Endodermal cell (in vitro differentiated cells): Measurements from ENCODE around the gene EML1. TPM values are rescaled to one million over a fixed set of nuclear protein-coding genes. Genes with fewer than 3 reads are reported as not detected.

Experiments
- DNase-seq: peaks from one replicate; pipeline ENCODE4 v3.0.0-alpha.2; 2017
- H3K27ac ChIP-seq: 2 replicates; pipeline ENCODE4 v1.5.1; 2013; ENCODE audit warnings: mild to moderate bottlenecking, low read depth, low read length, moderate library complexity
- H3K27me3 ChIP-seq: 2 replicates; pipeline ENCODE4 v1.6.1; 2013; ENCODE audit warnings: mild to moderate bottlenecking, low read length, moderate library complexity; ENCODE audit not compliant: insufficient read depth, control insufficient read depth, poor library complexity, severe bottlenecking
- H3K36me3 ChIP-seq: 2 replicates; pipeline ENCODE4 v1.7.0; 2013; ENCODE audit warnings: mild to moderate bottlenecking, low read length, moderate library complexity; ENCODE audit not compliant: control insufficient read depth, insufficient read depth
- H3K4me1 ChIP-seq: one replicate; pipeline ENCODE4 v1.7.0; 2013; ENCODE audit warnings: low read length; ENCODE audit not compliant: control insufficient read depth, insufficient read depth
- H3K4me3 ChIP-seq: 2 replicates; pipeline ENCODE4 v1.5.1; 2013; ENCODE audit warnings: mild to moderate bottlenecking, low read length, moderate library complexity
- H3K9ac ChIP-seq: 2 replicates; pipeline ENCODE4 v1.6.1; 2013; ENCODE audit warnings: mild to moderate bottlenecking, low read length, moderate library complexity; ENCODE audit not compliant: poor library complexity, severe bottlenecking; ENCODE audit errors: extremely low read depth
- H3K9me3 ChIP-seq: 2 replicates; pipeline ENCODE4 v1.6.1; 2013; ENCODE audit warnings: mild to moderate bottlenecking, low read length, moderate library complexity; ENCODE audit not compliant: control insufficient read depth
- H3K27ac Mint-ChIP-seq: 2 replicates; pipeline ENCODE4 v1.8.0; 2020; ENCODE audit warnings: mixed read lengths
- H3K27me3 Mint-ChIP-seq: 2 replicates; pipeline ENCODE4 v1.8.0; 2021; ENCODE audit warnings: mild to moderate bottlenecking, mixed read lengths; ENCODE audit not compliant: insufficient read depth
- H3K36me3 Mint-ChIP-seq: 2 replicates; pipeline ENCODE4 v1.8.0; 2020; ENCODE audit warnings: low read depth, mixed read lengths
- H3K4me1 Mint-ChIP-seq: 2 replicates; pipeline ENCODE4 v1.8.0; 2020; ENCODE audit warnings: mixed read lengths
- H3K4me3 Mint-ChIP-seq: 2 replicates; pipeline ENCODE4 v1.8.0; 2020; ENCODE audit warnings: mild to moderate bottlenecking, moderate library complexity, mixed read lengths
- H3K9me3 Mint-ChIP-seq: 2 replicates; pipeline ENCODE4 v1.8.0; 2020; ENCODE audit warnings: mild to moderate bottlenecking, mixed read lengths
- CTCF ChIP-seq: fragments of 200-600 bp; sonication (generic); conservative IDR thresholded peaks from 2 replicates; pipeline ENCODE4 v1.5.0; 2021; ENCODE audit warnings: antibody characterized with exemption, mild to moderate bottlenecking
- WGBS, 2 experiments: methylation state at CpG; one replicate each; pipeline versions ENCODE4 v1.1.5 to v1.1.7; 2013; ENCODE audit warnings: missing lambda C conversion rate in 2 of 2, mixed read lengths in 1 of 2; ENCODE audit not compliant: insufficient coverage in 1 of 2, insufficient read length in 1 of 2; 5-methylcytosine and 5-hydroxymethylcytosine counted together
- total RNA-seq, 2 donors: library from RNA; stranded (reverse); fragmentation: NEBNext Ultra II Directional in 1 of 2; extraction: Animal tissue kit (Norgen Biotek cat#: 25700) in 1 of 2; gene quantifications; 2 replicates in 1 of 2; 3 replicates in 1 of 2; pipeline ENCODE4 v1.2.1, GENCODE V29; 2021

Gene EML1
- total RNA-seq, 2 donors from 2014 or later = 25.0 to 31.4 TPM

GRCh38 chr14:99870617-99871016, 77.4 kb downstream of the EML1 start:
- Histone ChIP-seq H3K27me3 (peaks cover 11% of the 10 kb centered on the region), H3K4me3 (no peak overlapping the region), H3K27ac (no peak overlapping the region), H3K9ac (no peak overlapping the region), H3K4me1 (peaks cover 3% of the 10 kb centered on the region), H3K9me3 (peaks cover under 1% of the 10 kb centered on the region), H3K36me3 (peaks cover 6% of the 10 kb centered on the region)
- 75 to 96% methylated on average over 2 to 3 of the region's 3 CpGs for WGBS, 2 experiments
- peaks cover 24% of the 10 kb centered on the region for H3K4me1 Mint-ChIP-seq
- H3K27me3 Mint-ChIP-seq = peaks cover 40% of the 10 kb centered on the region
- H3K27ac Mint-ChIP-seq = no peak overlapping the region
- no peak for TF ChIP-seq CTCF
- H3K9me3 Mint-ChIP-seq = no peaks in the 10 kb centered on the region
- no peak for DNase-seq
- H3K36me3 Mint-ChIP-seq = peaks cover 8% of the 10 kb centered on the region
- no peak overlapping the region for H3K4me3 Mint-ChIP-seq

- DNase-seq = no peak
- WGBS, 2 experiments = 72 to 88% methylated on average over 6 to 11 of the region's 11 CpGs
Observed at GRCh38 chr14:99871771-99872170, 78.6 kb downstream of the EML1 start.

GRCh38 chr14:99872786-99873440, 79.7 kb downstream of the EML1 start:
- no peak overlapping the region for H3K4me3 Mint-ChIP-seq
- H3K27me3 ChIP-seq = peaks cover 34% of the 10 kb centered on the region
- peak overlapping the region; percentile 52 for H3K27ac ChIP-seq

More at GRCh38 chr14:99871771-99872170, 78.6 kb downstream of the EML1 start:
- no peak for TF ChIP-seq CTCF
- Mint-ChIP-seq H3K36me3 (peaks cover 5% of the 10 kb centered on the region), H3K27ac (no peak overlapping the region), H3K27me3 (peaks cover 52% of the 10 kb centered on the region), H3K9me3 (no peaks in the 10 kb centered on the region), H3K4me1 (peaks cover 32% of the 10 kb centered on the region), H3K4me3 (no peak overlapping the region)
- Histone ChIP-seq H3K27ac (peak overlapping the region; percentile 52), H3K4me3 (no peak overlapping the region), H3K4me1 (peaks cover 3% of the 10 kb centered on the region), H3K9me3 (no peaks in the 10 kb centered on the region), H3K9ac (no peak overlapping the region), H3K36me3 (no peaks in the 10 kb centered on the region), H3K27me3 (peaks cover 23% of the 10 kb centered on the region)

More at GRCh38 chr14:99872786-99873440, 79.7 kb downstream of the EML1 start:
- H3K4me1 Mint-ChIP-seq = peaks cover 32% of the 10 kb centered on the region
- no peaks in the 10 kb centered on the region for H3K9me3 Mint-ChIP-seq
- Histone ChIP-seq H3K9ac (no peak overlapping the region), H3K4me3 (no peak overlapping the region), H3K4me1 (peaks cover 3% of the 10 kb centered on the region), H3K36me3 (no peaks in the 10 kb centered on the region), H3K9me3 (no peaks in the 10 kb centered on the region)
- peak overlapping the region; percentile 30 for H3K27ac Mint-ChIP-seq
- peaks cover 63% of the 10 kb centered on the region for H3K27me3 Mint-ChIP-seq
- DNase-seq = no peak
- TF ChIP-seq CTCF = no peak
- H3K36me3 Mint-ChIP-seq = peaks cover 3% of the 10 kb centered on the region
- WGBS, 2 experiments = 26 to 36% methylated on average over 5 to 6 of the region's 6 CpGs
